ENCODE data around the gene MTR.

- TF ChIP-seq CTCF (IDR thresholded peaks at IDR 0.05) (no peak), POLR2A (IDR thresholded peaks at IDR 0.05) (no peak), POLR2AphosphoS5 (IDR thresholded peaks at IDR 0.05; ENCODE audit: insufficient read depth in 1 of 2, low read depth in 1 of 2) (no peak)
These were observed 15.8 kb upstream of the MTR start for GRCh38 chr1:236779312-236779711.

Data from vagina (tissue), 2 donors.